Heart left ventricle (tissue), 16 donors: ENCODE data around the gene SEC14L6. TPM values are rescaled to one million over a fixed set of nuclear protein-coding genes. Genes with fewer than 3 reads are reported as not detected.

Experiments used
- ATAC-seq, 4 donors: fragments of 200-7000 bp; cut with Tn5 transposase; one replicate each; pipeline ENCODE4 v1.9.1; 2020 to 2022; ENCODE audit warnings: moderate library complexity in 4 of 4, mild to moderate bottlenecking in 3 of 4, moderate number of reproducible peaks in 1 of 4
- DNase-seq, 5 donors: peaks; one replicate each; pipeline ENCODE4 v3.0.0-alpha.2; 2020
- H3K27ac ChIP-seq, 12 donors: fragments of 200-600 bp; sonication (generic) in 4 of 12; one replicate each; pipeline versions ENCODE4 v1.5.0 to v1.8.0; 2016 to 2022; ENCODE audit warnings: mild to moderate bottlenecking in 2 of 12
- H3K27me3 ChIP-seq, 9 donors: fragments of 200-600 bp; sonication (generic) in 2 of 9; one replicate each; pipeline versions ENCODE4 v1.5.1 to v1.8.0; 2016 to 2022; ENCODE audit warnings: mild to moderate bottlenecking in 3 of 9
- H3K36me3 ChIP-seq, 9 donors: fragments of 200-600 bp; sonication (generic) in 2 of 9; one replicate each; pipeline versions ENCODE4 v1.5.0 to v1.8.0; 2018 to 2022; ENCODE audit warnings: mild to moderate bottlenecking in 2 of 9
- H3K4me1 ChIP-seq, 12 donors: fragments of 200-600 bp; sonication (generic) in 4 of 12; one replicate each; pipeline versions ENCODE4 v1.5.0 to v1.8.0; 2016 to 2022; ENCODE audit warnings: mild to moderate bottlenecking in 3 of 12
- H3K4me3 ChIP-seq, 12 donors: fragments of 200-600 bp; sonication (generic) in 4 of 12; one replicate each; pipeline versions ENCODE4 v1.5.0 to v1.8.0; 2017 to 2022; ENCODE audit warnings: mild to moderate bottlenecking in 9 of 12, moderate library complexity in 4 of 12
- H3K9me3 ChIP-seq, 12 donors: fragments of 200-600 bp; sonication (generic) in 4 of 12; one replicate each; pipeline versions ENCODE4 v1.5.0 to v1.8.0; 2016 to 2022; ENCODE audit warnings: mild to moderate bottlenecking in 1 of 12
- POLR2A ChIP-seq, 2 donors: fragments of 450-650 bp; IDR thresholded peaks; one replicate each; pipeline ENCODE4 v1.6.1; 2017; ENCODE audit warnings: antibody characterized with exemption in 2 of 2, mild to moderate bottlenecking in 2 of 2, moderate library complexity in 2 of 2
- WGBS, 4 donors: extraction: QIAGEN DNeasy Blood & Tissue Kit in 2 of 4; methylation state at CpG; one replicate each; pipeline versions ENCODE4 v1.1.5 to v1.1.7; 2013 to 2018; 5-methylcytosine and 5-hydroxymethylcytosine counted together
- intact Hi-C, 10 donors: fragments of 100-400 bp; cut with DNase I; formaldehyde crosslinking; loops; one replicate each; pipeline versions ENCODE4 v1.11.1 to v1.14.2; 2022
- polyA plus RNA-seq, 2 donors: library from polyadenylated mRNA; stranded (reverse); fragments of 200-250 nt; gene quantifications; one replicate each; pipeline ENCODE4 v1.2.3, GENCODE V29; 2013
- total RNA-seq, 9 donors: library from RNA; depleted of rRNA in 2 of 9; stranded (reverse); fragments of >200 nt in 2 of 9; fragmentation: NEBNext Ultra II Directional in 3 of 9; extraction: Animal tissue kit (Norgen Biotek cat#: 25700) in 3 of 9; gene quantifications; one replicate each; pipeline versions ENCODE4 v1.1.0 to v1.2.4, GENCODE V29; 2016 to 2023
- TF ChIP-seq, protein P1 (sequence below), 12 donors: fragments of 200-600 bp; sonication (generic) in 4 of 12; IDR thresholded peaks; one replicate each; pipeline versions ENCODE4 v1.5.0 to v1.8.0; 2018 to 2022; ENCODE audit warnings: antibody characterized with exemption in 12 of 12, mild to moderate bottlenecking in 5 of 12
- donor health status: ischemic (EF 13 %, LVEDD 7.1; RV severe dilation, severe dysfunction).
- donor health status: healthy with polysubstance abuse.
- donor health status: DM: no; HTN: yes; CAD: no.
- donor health status: DM: no; HTN: no; CAD: no.
- donor health status: ischemic (EF 25% LVEDD 6.9; RV normal size, moderate dysfunction).
- donor health status: ischemic (EF 25% LVEDD 5.7; RV mildly dilated, moderate dysfunction).
- donor health status: healthy.
- donor health status: DM: yes; HTN: yes; CAD: no.
- donor health status: ischemic (EF 35%, LVEDD 5.7; RV mildly dilated, moderate dysfunction).
- donor health status: nonischemic (EF 11% LVEDD 7.7; RV severe dilation, severe dysfunction).
- donor health status: DM: yes; HTN: yes; CAD: no.
- donor health status: PGD.
- donor health status: ischemic (EF 29% LVEDD 5.4; RV normal size, mild dysfunction).
- donor health status: nonischemic (EF 23%, LVEDD 6.1; RV moderate dilation, normal function).

SEC14L6 gene
- total and polyA plus RNA-seq, 11 donors, result 0.03 to 2.8 (median 0.16) TPM; not detected in 8

DNA sequence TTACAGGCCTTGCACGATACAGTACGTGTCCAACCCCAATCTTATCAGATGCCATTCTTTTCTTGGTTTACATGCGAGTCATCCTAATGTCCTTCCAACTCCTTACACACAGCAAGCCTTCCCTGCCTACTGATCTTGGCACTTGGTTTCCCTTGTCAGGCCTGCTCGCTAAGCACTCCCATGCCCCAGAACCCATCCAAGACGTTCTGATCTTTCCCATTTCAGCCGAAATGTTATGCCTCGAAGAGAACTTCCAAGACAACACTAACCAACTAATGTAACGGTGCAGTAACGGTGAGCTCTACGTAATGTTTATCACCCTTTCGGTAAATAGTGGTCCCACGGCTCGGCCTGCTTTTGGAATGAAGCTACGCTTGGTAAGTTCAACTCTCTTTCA is 44.6 kb upstream of the SEC14L6 start:
- ATAC-seq (no peak), DNase-seq (no peak)
- Histone ChIP-seq H3K4me3 (peak overlapping the region; percentile 59 to 95 (median 82)), H3K36me3 (peaks cover 0 to 35% (median 30%) of the 10 kb centered on the region in 9 donors), H3K4me1 (peaks cover 0 to 23% (median 15%) of the 10 kb centered on the region in 12 donors), H3K27me3 (no peaks in the 10 kb centered on the region), H3K9me3 (no peaks in the 10 kb centered on the region), H3K27ac (peak overlapping the region in 10 of 12 donors; percentile 67 to 91 (median 81))
- 3 to 4% (median 3%) methylated on average over 14 of the region's 14 CpGs for WGBS, 4 donors
- TF ChIP-seq, protein P1, sequence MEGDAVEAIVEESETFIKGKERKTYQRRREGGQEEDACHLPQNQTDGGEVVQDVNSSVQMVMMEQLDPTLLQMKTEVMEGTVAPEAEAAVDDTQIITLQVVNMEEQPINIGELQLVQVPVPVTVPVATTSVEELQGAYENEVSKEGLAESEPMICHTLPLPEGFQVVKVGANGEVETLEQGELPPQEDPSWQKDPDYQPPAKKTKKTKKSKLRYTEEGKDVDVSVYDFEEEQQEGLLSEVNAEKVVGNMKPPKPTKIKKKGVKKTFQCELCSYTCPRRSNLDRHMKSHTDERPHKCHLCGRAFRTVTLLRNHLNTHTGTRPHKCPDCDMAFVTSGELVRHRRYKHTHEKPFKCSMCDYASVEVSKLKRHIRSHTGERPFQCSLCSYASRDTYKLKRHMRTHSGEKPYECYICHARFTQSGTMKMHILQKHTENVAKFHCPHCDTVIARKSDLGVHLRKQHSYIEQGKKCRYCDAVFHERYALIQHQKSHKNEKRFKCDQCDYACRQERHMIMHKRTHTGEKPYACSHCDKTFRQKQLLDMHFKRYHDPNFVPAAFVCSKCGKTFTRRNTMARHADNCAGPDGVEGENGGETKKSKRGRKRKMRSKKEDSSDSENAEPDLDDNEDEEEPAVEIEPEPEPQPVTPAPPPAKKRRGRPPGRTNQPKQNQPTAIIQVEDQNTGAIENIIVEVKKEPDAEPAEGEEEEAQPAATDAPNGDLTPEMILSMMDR (IDR thresholded peaks at IDR 0.05), result no peak
- no peak for TF ChIP-seq POLR2A (IDR thresholded peaks at IDR 0.05)
- intact Hi-C loops, result loop anchor here in 2 of 10 donors (2.0 to 5.0 kb wide), 2 partner anchors 44 to 164 kb away; partner anchors contain the start of genes MTFP1 (in 1 of the 2) and SLC35E4 (in 1 of the 2)

DNA sequence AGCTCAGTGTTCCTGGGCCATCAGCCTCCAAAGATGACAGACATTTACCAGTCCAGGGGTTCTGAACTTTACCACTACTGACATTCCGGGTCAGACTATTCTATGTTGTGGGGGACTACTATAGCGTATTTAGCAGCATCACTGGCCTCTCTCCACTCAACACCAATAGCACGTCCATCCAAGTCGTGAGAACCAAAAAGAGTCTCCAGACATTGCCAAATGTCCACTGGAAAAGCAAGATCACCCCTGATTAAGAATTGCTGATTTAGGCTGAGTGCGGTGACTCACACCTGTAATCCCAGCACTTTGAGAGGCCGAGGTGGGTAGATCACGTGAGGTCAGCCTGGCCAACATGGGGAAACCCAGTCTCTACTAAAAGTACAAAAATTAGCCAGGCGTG is 39.9 kb upstream of the SEC14L6 start:
- ATAC-seq, result no peak
- intact Hi-C loops, result loop anchor here in 1 of 10 donors (10.0 kb wide), 1 partner anchor 162 kb away; the partner anchor contains the start of gene MTFP1

DNA sequence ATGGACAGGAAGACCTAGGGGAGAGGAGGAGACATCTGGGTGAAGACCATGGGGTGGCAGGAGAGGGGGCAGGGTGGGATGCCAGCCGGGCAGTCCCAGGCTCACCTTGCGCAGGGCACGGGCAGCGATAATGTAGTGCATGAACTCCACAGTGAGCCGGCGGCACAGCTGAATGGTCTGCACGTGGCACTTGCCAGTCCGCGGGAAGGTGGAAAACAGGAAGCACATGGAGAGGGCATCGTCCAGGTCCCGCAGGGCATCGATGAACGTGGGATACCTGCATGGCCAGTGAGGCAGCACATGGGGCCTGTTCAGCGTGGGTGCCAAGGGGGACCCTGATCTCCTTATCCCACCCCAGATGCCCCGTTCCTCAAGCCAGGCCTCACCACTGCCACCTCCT is 37.9 kb upstream of the SEC14L6 start:
- intact Hi-C loops, result loop anchor here in 1 of 10 donors (10.0 kb wide), 1 partner anchor 160 kb away; the partner anchor contains the start of gene MTFP1
- H3K36me3 ChIP-seq, result peaks cover 10 to 100% (median 97%) of the 10 kb centered on the region in 9 donors
- ATAC-seq, result no peak

More for the DNA sequence above, 39.9 kb upstream of the SEC14L6 start:
- Histone ChIP-seq H3K4me1 (peaks cover 0 to 19% (median 15%) of the 10 kb centered on the region in 12 donors), H3K36me3 (peaks cover 3 to 83% (median 78%) of the 10 kb centered on the region in 9 donors), H3K27me3 (no peaks in the 10 kb centered on the region), H3K27ac (no peak overlapping the region), H3K4me3 (no peak overlapping the region), H3K9me3 (no peaks in the 10 kb centered on the region)
- WGBS, 4 donors, result 95 to 97% (median 96%) methylated on average over 8 of the region's 8 CpGs
- no peak for DNase-seq
- TF ChIP-seq POLR2A (IDR thresholded peaks at IDR 0.05), result no peak
- TF ChIP-seq, protein P1 (IDR thresholded peaks at IDR 0.05), result no peak

DNA sequence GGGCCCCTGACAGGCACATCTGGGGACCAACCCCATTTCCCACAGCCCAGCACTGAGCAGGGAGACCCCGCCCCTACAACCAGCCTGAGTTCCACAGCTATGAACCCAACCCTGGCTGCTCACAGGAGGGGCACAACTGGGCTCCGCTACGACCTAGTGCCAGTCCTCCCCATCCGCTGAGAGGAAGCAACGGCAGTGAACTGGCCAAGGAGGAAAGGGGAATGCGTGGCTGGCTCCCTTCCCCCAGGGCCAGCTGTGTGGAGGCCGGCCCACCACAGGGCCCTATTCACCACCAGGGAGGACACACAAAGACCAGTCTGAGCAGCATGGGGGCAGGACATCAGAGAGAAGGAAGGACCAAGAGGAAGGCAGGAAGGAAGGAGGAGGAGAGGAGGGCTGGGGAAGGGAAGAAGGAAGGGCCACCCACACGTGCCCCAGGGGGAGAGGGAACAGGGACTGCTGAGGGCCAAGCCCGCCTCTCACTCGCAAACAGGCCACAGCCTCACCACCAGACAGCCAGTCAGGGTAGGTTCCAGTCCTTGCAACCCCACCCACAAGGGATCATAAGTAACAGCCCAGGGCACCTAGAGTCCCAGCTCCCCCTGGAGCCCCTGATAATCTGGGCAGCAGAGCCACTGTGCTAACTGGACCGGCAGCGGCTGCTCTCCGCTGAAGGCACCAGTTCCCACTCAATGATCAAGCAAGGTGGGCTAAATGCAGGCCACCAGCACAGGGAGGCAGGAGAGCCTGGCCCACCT is 36.4 kb upstream of the SEC14L6 start:
- no peak overlapping the region for H3K27ac ChIP-seq

More for the DNA sequence above, 37.9 kb upstream of the SEC14L6 start:
- no peak for DNase-seq
- Histone ChIP-seq H3K4me1 (peaks cover 0 to under 1% (median 0%) of the 10 kb centered on the region in 12 donors), H3K4me3 (no peak overlapping the region), H3K27me3 (no peaks in the 10 kb centered on the region), H3K9me3 (no peaks in the 10 kb centered on the region), H3K27ac (no peak overlapping the region)
- WGBS, 4 donors, result 92 to 98% (median 95%) methylated on average over 3 to 15 of the region's 15 CpGs
- TF ChIP-seq, protein P1 (IDR thresholded peaks at IDR 0.05), result no peak

More for the DNA sequence above, 36.4 kb upstream of the SEC14L6 start:
- H3K4me1 ChIP-seq, result no peaks in the 10 kb centered on the region
- intact Hi-C loops, result loop anchor here in 1 of 10 donors (10.0 kb wide), 1 partner anchor 158 kb away; the partner anchor contains the start of gene MTFP1
- peaks cover 10 to 100% (median 100%) of the 10 kb centered on the region in 9 donors for H3K36me3 ChIP-seq
- 69 to 80% (median 76%) methylated on average over 11 to 13 of the region's 13 CpGs for whole genome bisulfite sequencing, 4 donors
- ATAC-seq (no peak), DNase-seq (no peak)
- no peaks in the 10 kb centered on the region for H3K27me3 ChIP-seq
- H3K4me3 ChIP-seq, result no peak overlapping the region
- H3K9me3 ChIP-seq, result no peaks in the 10 kb centered on the region
- TF ChIP-seq, protein P1 (IDR thresholded peaks at IDR 0.05), result no peak
- TF ChIP-seq POLR2A (IDR thresholded peaks at IDR 0.05), result no peak
